CD4-positive, alpha-beta T cell treated with Interferon alpha-2 for 1 hour (primary cell): ENCODE results near the gene PLEKHM3.
"Not testable (repeated sequence)": the region's sequence is repeated elsewhere in the genome, so short reads cannot be mapped to it uniquely, and the experiment has no call there.

Experiments used
- DNase-seq, 2 donors: peaks; one replicate each; pipeline ENCODE4 v3.0.0-alpha.2; 2020 to 2022

The PLEKHM3 gene

DNA sequence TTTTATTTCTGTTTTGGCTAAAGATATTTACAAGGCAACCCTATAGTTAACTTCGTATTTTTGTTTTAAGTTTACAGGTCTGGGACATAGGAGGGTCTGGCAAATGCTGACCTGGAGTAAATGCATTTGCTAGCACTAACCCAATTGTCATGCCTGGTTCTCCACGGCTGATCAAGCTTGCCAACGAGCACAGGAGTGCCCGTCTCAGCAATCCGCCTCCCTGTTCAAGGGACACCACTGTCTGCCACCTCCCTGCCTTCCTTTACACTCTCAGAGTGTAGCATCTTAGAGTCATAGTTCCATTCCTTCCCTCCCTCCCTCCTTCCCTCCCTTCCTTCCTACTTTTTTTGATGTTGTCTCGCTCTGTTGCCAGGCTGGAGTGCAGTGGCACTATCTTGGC is 104.6 kb downstream of the PLEKHM3 start:
- DNase-seq, result no peak

DNA sequence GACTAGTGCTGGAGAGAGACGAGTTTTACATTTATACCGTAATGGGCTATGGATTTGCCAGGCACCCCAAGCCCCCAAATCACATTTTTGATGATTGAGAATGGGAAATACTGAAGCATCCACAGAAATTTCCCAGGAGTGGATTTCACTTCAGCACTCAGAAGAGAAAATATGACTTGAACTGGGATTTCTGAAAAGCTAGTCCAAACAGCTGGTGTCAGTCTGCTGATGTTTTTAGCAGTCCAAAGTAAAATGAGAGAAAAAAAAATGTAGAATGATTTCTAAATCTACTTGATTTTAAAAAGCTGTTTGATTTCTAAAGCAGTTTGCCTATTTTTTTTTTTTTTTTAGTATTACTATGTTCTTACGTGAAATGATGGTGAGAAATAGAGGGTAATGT is 105.0 kb downstream of the PLEKHM3 start:
- DNase-seq, result no peak

DNA sequence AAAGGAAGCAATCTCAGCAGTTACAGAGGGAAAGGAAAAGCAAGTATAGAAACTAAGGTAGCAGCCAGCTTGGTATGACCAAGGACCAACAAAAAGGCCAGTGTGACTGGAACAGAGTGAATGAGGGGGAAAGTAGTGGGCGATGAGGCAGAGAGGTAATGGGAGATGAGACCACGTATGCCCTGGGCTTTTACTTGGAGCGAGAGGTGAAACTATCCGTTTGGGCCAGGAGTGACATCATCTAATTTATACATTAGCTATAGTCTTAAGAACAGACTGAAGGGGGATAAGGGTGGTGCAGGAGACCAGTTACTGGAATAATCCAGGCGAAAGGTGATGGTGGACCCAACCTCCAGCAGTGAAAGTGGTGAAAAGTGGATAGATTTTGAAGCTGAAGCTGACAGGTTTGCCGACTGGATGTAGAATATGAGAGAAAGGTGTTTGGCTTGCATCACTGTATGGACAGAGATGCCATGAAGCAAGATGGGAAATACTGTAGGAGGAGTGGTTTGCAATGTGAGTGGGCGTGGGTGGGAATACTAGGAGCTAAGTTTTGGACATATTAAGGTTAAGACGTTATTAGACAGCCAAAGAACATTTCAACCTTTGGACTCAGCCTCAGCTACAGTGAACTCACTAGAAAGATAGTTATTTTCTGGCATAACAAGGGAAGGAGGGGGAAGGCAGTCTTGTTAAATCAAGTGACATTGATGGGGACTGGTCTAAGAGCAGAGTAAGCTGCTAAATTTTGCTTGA is 106.0 kb downstream of the PLEKHM3 start:
- DNase-seq, result no peak

DNA sequence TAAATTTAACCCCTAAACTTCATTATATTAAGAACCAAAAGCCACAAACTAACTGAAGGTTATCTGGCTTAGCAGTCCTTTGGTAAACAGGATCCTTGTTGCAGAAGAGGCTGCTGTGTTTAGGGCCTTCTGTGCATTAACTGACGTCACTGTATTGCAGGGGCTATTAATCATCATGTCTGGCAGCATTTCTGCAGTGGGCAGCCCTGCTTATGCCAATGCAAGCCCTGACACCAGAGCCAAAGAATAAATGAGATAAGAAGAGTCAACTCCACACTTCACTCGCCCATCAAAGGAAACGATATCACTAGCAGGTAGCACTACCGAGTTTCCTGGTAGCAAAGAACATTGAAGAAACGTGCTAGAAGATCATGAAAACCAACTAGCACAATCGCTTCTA is 110.6 kb downstream of the PLEKHM3 start:
- DNase-seq, result no peak

DNA sequence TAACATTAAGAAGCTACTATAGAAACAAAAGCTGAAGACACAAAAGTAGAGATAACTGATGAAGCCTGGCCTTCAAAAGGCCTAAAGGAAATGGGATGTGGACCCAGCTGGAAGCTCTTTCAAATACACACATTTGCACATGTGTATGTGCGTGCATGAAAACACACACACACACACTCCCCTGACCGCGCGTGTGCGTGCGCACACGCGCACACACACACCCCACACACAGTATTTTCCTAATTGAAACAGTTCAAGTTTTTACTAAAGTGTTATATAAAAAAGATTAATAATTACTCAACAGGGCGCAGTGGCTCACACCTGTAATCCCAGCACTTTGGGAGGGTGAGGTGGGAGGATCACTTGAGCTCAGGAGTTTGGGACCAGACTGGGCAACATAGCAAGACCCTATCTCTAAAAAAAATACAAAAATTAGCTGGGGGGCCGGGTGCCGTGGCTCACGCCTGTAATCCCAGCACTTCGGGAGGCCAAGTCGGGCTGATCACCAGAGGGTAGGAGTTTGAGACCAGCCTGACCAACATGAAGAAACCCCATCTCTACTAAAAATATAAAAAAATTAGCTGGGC is 111.5 kb downstream of the PLEKHM3 start:
- no peak for DNase-seq

DNA sequence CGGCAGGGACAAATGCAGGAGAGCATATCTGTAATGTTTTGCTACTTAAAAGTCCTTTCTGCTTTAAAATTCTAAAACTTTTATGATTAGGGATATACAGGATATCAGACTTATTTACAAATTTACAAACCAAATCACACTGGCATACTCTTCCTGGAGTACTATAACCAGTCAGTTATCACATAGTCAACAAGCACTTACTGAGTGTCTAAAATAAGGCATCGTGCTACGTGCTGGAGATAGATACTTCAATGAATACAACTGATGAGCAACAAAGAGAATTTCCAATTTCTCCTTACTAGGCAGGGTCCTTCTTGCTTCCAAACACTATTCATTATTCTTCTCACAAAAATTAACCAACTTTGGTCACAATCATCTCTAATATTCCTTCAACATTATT is 113.5 kb downstream of the PLEKHM3 start:
- DNase-seq, result no peak

DNA sequence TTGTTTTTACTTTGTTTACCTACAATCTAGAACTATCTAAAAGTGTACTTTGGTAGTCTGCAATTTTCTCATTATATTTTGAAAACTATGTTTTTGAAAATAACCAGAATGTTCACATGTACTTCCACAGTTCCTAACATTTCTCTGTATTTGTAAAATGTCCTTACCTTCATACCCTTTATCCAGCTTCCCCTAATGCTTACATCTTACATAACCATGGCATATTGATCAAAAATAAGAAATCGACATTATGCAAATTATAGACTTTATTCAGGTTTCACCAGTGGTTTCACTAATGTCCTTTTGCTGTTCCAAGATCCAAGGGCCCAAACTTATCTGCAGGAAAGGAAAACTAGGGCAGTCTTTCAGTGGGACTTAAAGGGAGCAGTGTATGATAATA is 114.1 kb downstream of the PLEKHM3 start:
- DNase-seq, result no peak

DNA sequence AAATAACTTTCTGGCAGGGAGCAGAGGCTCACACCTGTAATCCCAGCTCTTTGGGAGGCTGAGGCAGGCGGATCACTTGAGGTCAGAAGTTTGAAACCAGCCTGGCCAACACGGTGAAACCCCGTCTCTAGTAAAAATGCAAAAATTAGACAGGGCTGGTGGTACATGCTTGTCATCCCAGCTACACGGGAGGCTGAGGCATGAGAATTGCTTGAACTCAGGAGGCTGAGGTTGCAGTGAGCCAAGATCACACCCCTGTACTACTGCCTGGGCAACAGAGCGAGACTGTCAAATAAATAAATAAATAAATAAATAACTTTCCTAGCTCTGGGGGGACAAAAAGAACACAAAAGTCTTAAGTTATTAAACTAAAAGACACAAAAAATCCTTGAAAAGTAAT is 118.8 kb downstream of the PLEKHM3 start:
- not testable (repeated sequence) for DNase-seq

DNA sequence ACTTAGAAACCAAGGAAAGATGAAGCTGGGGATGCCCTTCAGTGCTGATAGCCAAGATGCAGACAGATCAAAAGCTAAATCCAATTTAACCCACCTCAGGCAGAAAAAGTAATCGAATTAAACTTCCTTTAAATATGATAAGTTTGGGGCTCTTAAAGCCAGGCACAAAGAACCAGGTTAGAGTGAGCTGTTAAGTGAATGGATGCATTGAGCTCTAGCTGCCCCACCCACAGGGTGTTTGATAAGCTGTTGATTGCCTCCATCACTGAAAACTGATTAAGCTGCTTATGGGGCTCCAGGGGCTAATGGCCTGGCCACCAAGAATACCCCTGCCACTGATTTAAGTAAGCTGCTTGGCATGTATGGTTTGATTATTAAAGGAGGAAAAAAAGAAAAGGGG is 119.8 kb downstream of the PLEKHM3 start:
- no peak for DNase-seq

DNA sequence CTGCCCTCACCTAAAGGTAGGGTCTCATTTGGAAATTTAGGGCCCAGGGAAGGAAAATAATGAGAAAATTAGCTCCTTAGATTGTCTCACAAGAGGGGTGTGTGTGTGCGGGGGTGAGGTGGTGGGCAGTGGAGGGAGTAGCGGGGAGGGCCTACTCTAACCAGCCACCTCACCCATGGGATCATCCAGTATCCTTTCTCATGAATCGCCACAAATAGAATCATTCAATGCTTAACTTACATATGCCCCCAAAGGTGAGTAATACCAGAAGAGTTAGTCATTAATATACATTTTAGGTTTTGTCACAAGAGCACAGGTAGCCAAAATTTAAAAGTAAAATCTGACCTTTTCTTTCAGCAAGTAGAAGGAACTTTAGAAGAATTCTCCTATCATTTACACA is 122.1 kb downstream of the PLEKHM3 start:
- no peak for DNase-seq

DNA sequence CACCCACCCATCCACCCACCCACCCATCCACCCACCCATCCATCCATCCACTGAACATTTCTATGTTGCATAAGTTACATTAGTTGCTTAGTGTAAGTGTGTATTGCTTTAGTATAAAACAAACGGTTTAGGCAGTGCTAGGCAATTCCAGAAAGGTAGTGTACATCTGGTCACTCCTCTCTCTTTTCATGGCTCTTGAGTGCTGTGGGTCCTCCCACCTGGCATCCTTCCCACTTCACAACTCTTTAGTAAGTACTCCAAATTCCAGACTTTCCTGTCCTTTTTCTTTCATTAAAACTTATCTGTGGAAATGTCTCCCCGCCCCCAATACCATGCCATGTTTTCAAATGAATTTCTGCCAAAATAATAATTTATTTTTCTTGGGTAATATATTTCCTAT is 122.5 kb downstream of the PLEKHM3 start:
- no peak for DNase-seq

DNA sequence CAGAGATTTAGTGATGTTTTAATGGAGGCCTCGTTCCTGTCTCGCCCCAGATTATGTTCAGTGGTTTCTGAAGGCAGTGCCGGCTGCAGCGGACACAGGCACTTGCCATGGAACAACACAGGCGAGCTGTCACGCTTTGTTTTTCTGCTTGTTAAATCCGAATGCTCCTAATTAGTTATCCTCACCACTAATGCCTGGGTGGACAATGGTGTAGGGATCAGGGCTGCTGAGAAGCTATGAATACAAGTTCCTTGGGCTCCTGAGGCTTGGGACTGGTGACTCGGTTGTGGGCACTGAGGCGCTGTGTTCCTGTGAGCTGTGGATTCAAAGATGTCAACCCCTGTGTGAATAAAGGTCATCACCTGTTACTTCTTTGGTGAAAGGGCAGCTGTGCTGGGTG is 123.5 kb downstream of the PLEKHM3 start:
- no peak for DNase-seq

DNA sequence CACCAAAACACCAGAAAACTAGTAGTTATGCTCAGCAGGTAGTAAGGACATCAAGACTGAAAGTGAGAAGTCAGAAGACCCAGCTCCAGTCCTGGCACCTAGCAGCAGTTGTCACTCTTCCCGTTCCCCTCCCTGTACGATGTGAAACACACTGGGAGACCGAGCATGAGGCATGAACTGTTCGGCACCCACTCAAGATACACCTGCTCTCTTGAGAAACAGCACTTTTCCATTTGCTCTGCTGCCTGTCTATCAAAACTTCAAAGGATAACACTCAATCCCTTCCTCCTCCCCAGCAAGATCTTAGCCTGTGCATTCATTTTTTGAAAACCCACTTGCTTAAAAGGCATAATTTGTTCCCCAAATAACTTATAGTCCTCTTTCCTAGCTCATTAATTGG is 123.9 kb downstream of the PLEKHM3 start:
- DNase-seq, result no peak

DNA sequence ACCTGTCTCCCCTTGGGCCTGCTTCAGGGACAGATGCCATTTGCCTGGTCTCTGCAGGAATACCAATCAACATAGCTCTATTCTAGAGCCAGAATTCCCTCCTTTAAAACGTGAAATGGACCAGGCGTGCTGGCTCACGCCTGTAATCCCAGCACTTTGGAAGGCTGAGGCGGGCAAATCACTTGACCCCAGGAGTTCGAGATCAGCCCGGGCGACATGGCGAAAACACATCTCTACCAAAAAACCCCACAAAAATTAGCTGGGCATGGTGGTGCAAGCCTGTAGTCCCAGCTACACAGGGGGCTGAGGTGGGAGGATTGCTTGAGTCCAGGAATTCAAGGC is 127.0 kb downstream of the PLEKHM3 start:
- DNase-seq, result no peak

DNA sequence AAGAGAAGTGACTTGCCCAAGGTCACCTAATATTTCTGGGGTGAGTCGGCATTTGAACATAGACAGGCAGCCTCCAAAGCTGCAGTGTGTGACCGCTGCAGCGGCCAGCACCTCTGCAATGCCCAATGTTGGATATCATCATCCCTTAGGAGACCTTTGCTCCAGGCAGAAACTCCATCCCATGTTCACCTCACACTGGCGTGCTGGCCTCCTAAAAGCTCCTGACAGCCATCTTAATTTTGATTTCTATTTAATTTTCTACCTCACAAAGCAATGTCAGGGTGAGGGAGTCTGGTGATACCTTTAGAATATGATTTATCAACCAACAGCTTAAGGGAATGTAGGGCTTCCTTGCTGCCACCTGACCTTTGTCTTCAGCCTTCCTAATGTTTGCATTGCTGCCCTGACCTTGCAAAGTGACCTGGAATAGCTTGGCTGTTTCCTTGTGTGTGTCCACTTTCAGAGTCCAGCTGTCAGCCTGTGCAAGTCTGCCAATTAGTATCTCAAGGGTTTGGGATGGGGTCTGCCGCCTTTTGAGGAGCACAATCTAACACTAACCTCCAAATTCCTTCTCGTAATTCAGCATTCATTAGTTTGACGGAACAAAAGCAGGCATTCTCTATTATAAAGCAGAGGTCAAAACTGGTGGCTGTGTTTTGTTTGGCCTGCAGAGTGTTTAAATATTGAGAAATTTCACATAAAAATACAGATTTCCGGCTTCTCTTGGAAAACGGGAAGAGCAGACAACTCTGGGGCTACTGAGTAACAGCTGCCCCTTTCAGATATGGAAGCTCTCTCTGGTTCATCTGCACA is 127.6 kb downstream of the PLEKHM3 start:
- DNase-seq, result no peak

DNA sequence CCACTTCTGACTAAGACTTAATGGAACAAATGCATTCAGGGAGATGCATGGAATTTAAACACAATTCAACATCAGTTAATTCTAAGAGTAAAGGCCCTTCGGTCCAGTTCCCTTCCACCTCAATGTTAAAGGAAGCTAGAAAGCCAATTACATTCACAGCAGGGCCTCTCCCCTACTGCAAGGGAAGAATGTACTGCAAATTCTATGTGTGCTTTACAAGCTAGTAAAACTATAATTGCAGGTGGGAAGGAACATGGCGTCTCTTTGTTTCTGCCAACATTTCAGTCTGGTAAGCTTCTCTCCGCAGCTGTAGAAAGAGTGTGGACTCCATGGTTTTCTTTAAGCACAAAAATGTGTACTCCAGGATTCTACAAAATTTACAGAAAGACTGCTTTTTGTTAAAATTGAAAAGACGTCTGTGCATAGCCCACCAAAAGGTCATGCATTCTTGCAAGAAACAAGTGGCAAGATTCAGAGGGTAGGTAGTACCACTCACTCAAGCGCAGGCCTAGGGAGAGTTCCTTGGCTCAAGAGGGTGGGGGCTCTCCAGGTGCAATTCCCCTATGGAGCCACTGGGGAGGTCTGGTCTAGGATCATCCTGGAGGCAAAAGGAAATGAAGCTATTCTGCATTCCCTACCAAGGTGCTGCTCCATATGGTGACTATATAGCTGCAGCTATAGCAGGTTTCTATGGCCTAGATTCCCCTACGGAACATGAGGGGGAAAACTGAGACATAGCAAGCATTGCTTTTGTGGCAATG is 128.6 kb downstream of the PLEKHM3 start:
- no peak for DNase-seq

DNA sequence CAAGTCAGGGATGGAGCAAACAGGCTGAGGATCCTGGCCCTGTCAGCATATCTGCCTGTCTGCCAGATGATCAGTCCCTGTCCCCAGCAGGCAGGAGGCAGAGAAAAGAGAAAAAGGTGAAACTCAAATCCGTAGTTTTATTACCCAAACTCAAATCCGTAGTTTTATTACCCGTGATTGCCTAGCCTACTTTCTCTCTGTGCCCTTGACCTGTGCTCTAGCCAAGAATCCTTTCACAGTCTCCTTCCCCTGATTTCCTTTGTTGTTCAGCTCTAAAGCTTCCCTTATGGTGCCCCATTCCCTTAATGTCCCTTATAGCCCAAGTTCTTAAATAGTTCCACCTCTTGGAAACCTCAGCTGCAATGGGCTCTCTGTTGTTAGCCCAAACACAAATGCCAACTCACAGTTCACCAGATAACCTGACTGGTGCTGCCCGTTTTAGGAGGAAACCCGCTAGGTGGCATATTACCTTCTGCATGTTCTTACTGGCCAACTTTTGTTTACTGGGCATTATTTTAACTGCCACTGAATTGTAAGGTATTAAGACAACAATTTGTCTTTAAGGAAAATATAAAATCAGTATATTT is 130.0 kb downstream of the PLEKHM3 start:
- DNase-seq, result no peak

DNA sequence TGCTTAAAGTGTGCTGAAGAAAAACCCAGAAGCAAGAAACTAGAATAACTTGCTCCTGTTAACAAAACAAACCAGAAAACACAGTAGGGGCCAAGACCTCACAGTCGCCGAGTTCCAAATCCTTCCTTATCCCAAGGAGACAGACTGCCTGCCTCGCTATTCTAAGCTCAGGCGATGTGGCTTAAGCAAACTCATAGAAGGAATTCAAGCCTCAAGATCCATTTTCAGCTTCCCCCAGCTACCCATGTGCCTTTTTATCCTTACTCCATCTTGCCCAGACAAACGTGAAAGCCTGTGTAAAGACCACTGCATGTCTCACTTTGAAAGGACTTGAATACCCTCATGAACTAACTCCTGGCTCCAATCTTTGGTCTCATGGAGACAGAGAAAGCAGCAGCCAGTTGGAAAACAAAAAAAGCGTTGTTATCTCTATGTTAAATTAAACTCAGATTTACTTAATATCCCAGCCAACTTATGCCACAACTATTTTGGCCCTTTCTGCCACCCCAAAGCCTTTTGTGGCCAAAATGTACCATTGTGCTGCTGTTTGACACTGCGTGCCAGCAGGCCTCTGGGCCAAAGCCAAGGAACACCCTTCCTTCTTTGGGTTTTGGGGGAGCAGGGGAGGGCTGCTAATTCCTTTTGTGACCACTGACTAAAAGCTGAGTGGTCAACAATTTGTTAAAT is 132.5 kb downstream of the PLEKHM3 start:
- DNase-seq, result no peak

DNA sequence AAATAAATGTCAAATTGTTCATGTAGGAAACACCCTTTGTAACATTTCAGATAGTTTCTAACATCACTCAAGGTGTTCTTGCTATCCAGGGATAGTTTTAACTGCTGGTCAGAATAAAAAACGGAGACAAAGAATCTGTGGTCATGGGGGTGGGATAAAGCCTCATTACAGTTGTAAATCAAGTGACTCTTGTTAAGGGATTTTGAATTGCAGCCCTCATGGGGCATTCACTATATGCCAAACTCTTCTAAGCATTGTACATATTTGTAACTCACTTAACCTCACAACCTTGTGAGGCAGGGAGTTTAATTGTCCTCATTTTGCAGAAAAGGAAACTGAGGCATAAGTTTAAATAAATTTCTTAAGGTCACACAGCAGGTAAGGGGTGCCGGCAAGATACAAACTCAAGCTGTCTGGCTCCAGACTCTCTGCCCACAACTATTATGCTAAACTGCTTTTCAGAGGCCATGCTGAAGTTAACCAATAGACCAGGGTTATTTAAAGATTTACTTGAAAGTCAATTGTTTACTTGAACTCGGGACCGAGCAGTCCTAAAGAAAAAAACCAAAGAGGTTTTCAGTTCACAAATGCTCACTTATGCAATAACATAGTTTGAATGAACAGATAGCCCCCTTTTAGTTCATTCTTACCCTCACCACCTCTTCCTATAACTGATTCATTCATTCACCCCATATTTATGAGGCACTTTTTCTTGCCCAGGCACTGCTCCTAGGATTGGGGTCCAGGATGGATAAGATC is 134.1 kb downstream of the PLEKHM3 start:
- no peak for DNase-seq

DNA sequence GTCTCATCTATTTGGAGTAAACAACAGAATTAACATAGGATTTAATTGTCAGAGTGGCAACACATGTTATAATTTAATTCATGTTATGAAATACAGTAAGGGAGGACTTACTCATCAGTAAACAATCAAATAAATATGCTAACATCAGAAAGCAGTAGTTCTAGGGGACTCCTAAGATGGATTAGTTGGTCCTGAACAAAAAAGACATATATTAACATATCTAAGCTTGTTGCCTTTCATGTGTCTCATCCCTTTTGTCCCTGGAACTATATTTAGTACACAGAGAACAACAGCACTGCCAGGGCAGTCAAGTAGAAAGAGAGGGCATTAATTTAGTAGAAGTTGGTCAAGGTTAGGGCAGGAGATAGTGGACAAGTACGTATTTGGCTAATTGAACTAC is 137.8 kb downstream of the PLEKHM3 start:
- DNase-seq, result no peak

DNA sequence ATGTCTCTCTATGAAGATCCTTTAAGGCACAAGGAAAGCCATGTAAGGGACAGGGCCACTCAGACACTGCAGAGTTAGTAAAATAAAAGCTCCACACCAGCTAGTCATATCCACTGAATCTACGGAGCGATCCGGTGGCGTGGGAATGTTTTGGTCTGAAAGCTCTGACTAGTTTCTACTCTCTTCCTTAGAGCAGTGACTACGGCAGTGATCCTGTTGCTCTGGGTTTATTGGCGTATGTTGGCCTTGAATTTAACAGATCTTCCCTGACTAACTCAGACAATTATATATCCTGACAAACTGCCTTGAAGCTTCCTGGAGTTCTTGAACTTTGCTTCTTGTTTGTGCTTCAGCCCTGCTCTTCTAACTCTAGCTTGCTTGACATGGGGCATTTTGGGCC is 140.3 kb downstream of the PLEKHM3 start:
- DNase-seq, result no peak

DNA sequence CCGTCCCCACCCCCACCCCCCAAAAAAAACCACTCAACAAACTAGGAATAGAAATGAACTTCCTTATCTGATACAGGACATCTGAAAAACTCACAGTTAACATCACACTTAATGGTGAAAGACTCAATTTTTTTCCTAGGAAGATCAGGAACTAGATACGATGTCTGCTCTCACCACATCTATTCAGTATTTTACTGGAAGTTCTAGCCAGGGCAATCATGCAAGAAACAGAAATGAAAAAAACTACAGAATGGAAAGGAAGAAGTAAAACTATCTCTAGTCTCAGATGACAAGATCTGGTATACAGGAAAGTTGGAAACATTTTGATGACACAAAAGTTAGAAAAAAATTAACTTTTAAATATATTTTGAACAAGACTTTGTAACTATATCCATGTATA is 141.2 kb downstream of the PLEKHM3 start:
- no peak for DNase-seq
